WERI-Rb-1 (cell line): ENCODE data around the gene ARHGEF18.
A peak's percentile ranks its signal among the peaks of the same experiment; 100 is the strongest.

Source experiments
- DNase-seq: peaks from one replicate; pipeline ENCODE4 v3.0.0-alpha.2; 2020
- H3K27ac ChIP-seq: fragments of 250-450 bp; sonication (Bioruptor Pico); 2 replicates; pipeline ENCODE4 v1.5.1; 2020; ENCODE audit warnings: mild to moderate bottlenecking, moderate library complexity
- H3K27me3 ChIP-seq: fragments of 250-450 bp; sonication (Bioruptor Pico); 2 replicates; pipeline ENCODE4 v1.5.1; 2021; ENCODE audit warnings: mild to moderate bottlenecking, low read depth, moderate library complexity; ENCODE audit not compliant: insufficient read depth, severe bottlenecking
- H3K36me3 ChIP-seq: fragments of 250-450 bp; sonication (Bioruptor Pico); 2 replicates; pipeline ENCODE4 v1.5.1; 2020; ENCODE audit warnings: mild to moderate bottlenecking, moderate library complexity
- H3K4me3 ChIP-seq: 2 replicates; pipeline ENCODE4 v1.5.1; 2011; ENCODE audit warnings: low read depth, mild to moderate bottlenecking, control low read depth, low read length
- H3K9me3 ChIP-seq: fragments of 250-450 bp; sonication (Bioruptor Pico); 2 replicates; pipeline ENCODE4 v1.5.1; 2021; ENCODE audit warnings: mild to moderate bottlenecking, moderate library complexity; ENCODE audit not compliant: severe bottlenecking
- TF ChIP-seq, protein P1 (sequence below): IDR thresholded peaks from 2 replicates; pipeline ENCODE4 v1.5.1; 2011; ENCODE audit warnings: low read depth, mild to moderate bottlenecking, control low read depth, inconsistent platforms, low read length

The ARHGEF18 gene

DNA sequence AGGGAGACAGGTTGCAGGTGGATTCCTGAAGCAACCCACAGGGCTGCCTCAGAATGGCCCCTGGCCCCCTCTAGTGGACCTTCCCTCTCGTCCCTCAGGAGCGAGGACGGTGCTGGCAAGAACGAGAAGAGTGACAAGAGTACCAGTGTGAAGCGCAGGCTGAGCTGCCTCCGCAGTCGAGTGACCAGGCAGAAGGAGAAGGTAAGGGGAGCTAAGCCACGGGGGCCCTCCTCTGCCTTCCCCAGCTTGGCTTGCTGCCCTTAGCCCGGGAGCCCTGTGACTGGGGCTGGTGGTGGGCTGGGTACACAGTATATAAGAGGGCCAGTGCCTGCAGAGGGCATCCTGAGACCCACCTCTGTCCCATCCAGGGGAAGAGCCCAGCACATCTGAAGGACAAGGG is 34.0 kb downstream of the ARHGEF18 start:
- TF ChIP-seq, protein P1, sequence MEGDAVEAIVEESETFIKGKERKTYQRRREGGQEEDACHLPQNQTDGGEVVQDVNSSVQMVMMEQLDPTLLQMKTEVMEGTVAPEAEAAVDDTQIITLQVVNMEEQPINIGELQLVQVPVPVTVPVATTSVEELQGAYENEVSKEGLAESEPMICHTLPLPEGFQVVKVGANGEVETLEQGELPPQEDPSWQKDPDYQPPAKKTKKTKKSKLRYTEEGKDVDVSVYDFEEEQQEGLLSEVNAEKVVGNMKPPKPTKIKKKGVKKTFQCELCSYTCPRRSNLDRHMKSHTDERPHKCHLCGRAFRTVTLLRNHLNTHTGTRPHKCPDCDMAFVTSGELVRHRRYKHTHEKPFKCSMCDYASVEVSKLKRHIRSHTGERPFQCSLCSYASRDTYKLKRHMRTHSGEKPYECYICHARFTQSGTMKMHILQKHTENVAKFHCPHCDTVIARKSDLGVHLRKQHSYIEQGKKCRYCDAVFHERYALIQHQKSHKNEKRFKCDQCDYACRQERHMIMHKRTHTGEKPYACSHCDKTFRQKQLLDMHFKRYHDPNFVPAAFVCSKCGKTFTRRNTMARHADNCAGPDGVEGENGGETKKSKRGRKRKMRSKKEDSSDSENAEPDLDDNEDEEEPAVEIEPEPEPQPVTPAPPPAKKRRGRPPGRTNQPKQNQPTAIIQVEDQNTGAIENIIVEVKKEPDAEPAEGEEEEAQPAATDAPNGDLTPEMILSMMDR = peak; percentile 49
- Histone ChIP-seq H3K27ac (no peak overlapping the region), H3K36me3 (no peaks in the 10 kb centered on the region), H3K4me3 (no peak overlapping the region), H3K27me3 (no peaks in the 10 kb centered on the region), H3K9me3 (no peaks in the 10 kb centered on the region)
- DNase-seq = peak; percentile 17

DNA sequence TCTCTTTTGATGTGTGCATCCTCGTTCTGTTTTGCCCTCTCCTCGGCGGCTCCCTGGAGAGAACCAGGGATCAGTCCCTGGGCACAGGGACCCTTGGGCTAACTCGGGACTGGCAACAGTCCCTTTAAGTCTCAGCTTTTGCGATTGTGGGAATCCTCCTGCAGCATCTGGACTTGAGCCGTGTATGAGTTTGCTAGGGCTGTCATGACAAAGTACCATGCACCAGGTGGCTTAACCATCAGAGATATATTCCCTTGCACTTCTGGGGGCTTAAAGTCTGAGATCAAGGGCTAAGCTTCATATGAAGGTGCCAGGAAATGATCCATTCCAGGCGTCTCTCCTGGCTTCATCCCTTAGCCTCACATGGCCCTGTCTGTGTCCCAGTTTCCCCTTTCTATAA is 34.5 kb downstream of the ARHGEF18 start:
- DNase-seq = peak; percentile 75
- no peaks in the 10 kb centered on the region for H3K9me3 ChIP-seq
- TF ChIP-seq, protein P1 = no peak
- no peaks in the 10 kb centered on the region for H3K36me3 ChIP-seq
- no peak overlapping the region for H3K4me3 ChIP-seq
- H3K27me3 ChIP-seq = no peaks in the 10 kb centered on the region
- no peak overlapping the region for H3K27ac ChIP-seq

DNA sequence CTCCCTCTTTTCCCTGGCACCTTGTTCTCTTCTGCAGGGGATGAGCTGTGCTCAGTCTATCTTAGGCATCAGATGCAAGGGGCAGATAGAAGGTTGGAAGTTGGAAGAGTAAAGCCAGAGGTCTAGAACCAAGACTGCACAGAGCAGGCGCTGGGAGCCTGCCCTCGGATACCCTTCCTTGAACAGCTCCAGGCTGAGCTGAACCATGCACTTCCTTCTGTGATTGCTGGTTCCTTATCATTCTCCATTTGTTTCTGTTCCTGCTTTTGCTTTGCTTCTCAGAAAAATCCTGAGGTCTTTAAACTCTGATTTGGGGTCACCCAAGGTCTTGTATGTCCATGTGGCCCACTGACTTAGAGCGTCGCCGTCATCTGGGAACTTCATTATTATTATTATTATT is 36.3 kb downstream of the ARHGEF18 start:
- Histone ChIP-seq H3K9me3 (no peaks in the 10 kb centered on the region), H3K27me3 (no peaks in the 10 kb centered on the region), H3K27ac (no peak overlapping the region), H3K4me3 (no peak overlapping the region), H3K36me3 (no peaks in the 10 kb centered on the region)
- TF ChIP-seq, protein P1 = no peak
- no peak for DNase-seq

DNA sequence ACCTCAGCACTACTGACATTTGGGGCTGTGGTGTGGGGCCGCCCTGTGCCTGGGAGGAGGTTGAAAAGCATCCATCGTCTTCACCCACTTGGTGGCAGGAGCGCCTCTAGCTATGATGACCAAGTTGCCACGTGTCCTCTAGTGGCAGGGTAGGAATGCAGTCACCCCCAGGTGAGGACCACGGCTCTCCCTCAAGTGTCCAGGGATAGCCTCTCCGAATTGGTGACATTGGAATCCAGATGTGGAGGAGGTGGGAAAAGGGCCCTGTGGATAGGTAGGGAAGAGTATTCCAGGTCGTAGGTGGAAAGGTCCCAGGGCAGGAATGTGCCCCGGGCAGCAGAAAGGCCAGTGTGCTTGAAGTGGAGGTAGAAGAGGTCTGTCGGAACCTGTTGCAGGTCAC is 37.6 kb downstream of the ARHGEF18 start:
- TF ChIP-seq, protein P1 = peak; percentile 62
- Histone ChIP-seq H3K4me3 (no peak overlapping the region), H3K27me3 (no peaks in the 10 kb centered on the region), H3K9me3 (no peaks in the 10 kb centered on the region), H3K36me3 (no peaks in the 10 kb centered on the region), H3K27ac (no peak overlapping the region)
- DNase-seq = peak; percentile 51

DNA sequence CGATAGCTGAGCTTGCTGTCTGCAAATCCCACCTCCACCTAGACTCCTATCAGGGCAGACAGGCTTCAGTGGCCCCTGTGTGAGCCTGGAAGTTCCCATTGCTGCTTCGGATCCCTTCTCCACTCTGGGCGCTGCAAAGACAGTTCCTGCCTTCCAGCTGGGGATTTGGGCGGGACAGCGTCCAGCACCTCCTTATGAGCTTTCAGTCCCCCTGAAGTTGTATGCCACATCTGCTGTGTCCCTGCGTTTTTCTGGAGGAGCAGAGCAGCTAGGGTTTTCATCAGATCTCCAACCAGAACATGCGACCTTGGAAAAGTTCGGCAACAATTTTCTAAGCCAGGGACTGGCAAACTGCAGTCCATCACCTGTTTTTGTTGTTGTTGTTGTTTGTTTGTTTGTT is 38.0 kb downstream of the ARHGEF18 start:
- Histone ChIP-seq H3K4me3 (no peak overlapping the region), H3K27ac (no peak overlapping the region), H3K36me3 (no peaks in the 10 kb centered on the region), H3K9me3 (no peaks in the 10 kb centered on the region), H3K27me3 (no peaks in the 10 kb centered on the region)
- TF ChIP-seq, protein P1 = no peak
- no peak for DNase-seq

DNA sequence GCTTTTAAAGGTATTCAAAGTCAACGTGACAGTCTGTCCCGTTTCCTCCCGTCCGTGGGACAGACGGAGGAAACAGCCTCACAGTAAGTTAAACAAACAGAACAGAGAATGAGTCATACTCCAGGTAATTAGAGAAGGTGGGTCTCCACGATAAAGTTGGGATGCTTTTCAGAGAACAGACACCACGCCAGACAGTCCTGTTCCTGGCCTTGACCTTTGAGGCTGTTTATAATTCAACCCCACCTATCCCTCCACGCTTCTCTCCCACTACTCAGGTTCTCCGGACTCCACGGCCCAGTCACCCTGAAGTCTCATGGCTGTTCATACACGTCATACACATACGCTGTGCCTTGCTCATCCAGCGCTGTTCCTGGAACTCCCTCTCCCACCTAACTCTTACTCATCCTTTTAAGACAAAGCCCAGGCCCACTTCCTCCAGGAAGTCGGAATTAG is 42.5 kb downstream of the ARHGEF18 start:
- no peak for DNase-seq
- Histone ChIP-seq H3K27ac (no peak overlapping the region), H3K27me3 (no peaks in the 10 kb centered on the region), H3K4me3 (no peak overlapping the region), H3K9me3 (no peaks in the 10 kb centered on the region), H3K36me3 (no peaks in the 10 kb centered on the region)
- TF ChIP-seq, protein P1 = no peak
